Natural killer cell (primary cell): Measurements from ENCODE around the gene LIMD2. TPM values are rescaled to one million over a fixed set of nuclear protein-coding genes. Genes with fewer than 3 reads are reported as not detected.
A peak's percentile ranks its signal among the peaks of the same experiment; 100 is the strongest.

ENCODE experiments used
- ATAC-seq, 3 donors: fragments of 150-1000 bp in 2 of 3; fragments of 200-7000 bp in 1 of 3; cut with Tn5 transposase; 1 replicate in 1 of 3; 2 replicates in 2 of 3; pipeline ENCODE4 v1.10.0; 2021; ENCODE audit warnings: mild to moderate bottlenecking in 2 of 3, moderate library complexity in 2 of 3
- DNase-seq, 2 donors: peaks; one replicate each; pipeline versions ENCODE4 v3.0.0 to v3.0.0-alpha.2; 2013 to 2021; ENCODE audit warnings: mixed read lengths in 1 of 2
- H3K27ac ChIP-seq: one replicate; pipeline ENCODE4 v1.5.1; 2013; ENCODE audit warnings: mild to moderate bottlenecking, low read length
- H3K27me3 ChIP-seq: one replicate; pipeline ENCODE4 v1.6.1; 2013; ENCODE audit warnings: low read length; ENCODE audit not compliant: control insufficient read depth, insufficient read depth
- H3K36me3 ChIP-seq: one replicate; pipeline ENCODE4 v1.6.1; 2013; ENCODE audit warnings: low read length; ENCODE audit not compliant: control insufficient read depth, insufficient read depth
- H3K4me1 ChIP-seq: one replicate; pipeline ENCODE4 v1.6.1; 2013; ENCODE audit warnings: low read length; ENCODE audit not compliant: control insufficient read depth, insufficient read depth
- H3K4me3 ChIP-seq: one replicate; pipeline ENCODE4 v1.5.1; 2013; ENCODE audit warnings: low read length
- H3K9me3 ChIP-seq: one replicate; pipeline ENCODE4 v1.6.1; 2013; ENCODE audit warnings: low read length; ENCODE audit not compliant: control insufficient read depth, insufficient read depth
- H3K27ac Mint-ChIP-seq, 2 donors: one replicate each; pipeline ENCODE4 v1.8.0; 2022; ENCODE audit warnings: mild to moderate bottlenecking in 2 of 2, mixed read lengths in 2 of 2, moderate library complexity in 1 of 2
- H3K27me3 Mint-ChIP-seq, 2 donors: one replicate each; pipeline ENCODE4 v1.8.0; 2022; ENCODE audit warnings: low read depth in 2 of 2, mixed read lengths in 2 of 2
- H3K36me3 Mint-ChIP-seq: one replicate; pipeline ENCODE4 v1.8.0; 2022; ENCODE audit warnings: mixed read lengths
- H3K4me1 Mint-ChIP-seq, 2 donors: one replicate each; pipeline ENCODE4 v1.8.0; 2022; ENCODE audit warnings: mixed read lengths in 2 of 2
- H3K4me3 Mint-ChIP-seq: one replicate; pipeline ENCODE4 v1.8.0; 2022; ENCODE audit warnings: mild to moderate bottlenecking, moderate library complexity, mixed read lengths
- H3K9me3 Mint-ChIP-seq, 2 donors: one replicate each; pipeline ENCODE4 v1.8.0; 2022; ENCODE audit warnings: mixed read lengths in 2 of 2
- CTCF ChIP-seq: fragments of 200-600 bp; IDR thresholded peaks from one replicate; pipeline ENCODE4 v1.8.0; 2022; ENCODE audit warnings: antibody characterized with exemption
- WGBS: methylation state at CpG from one replicate; pipeline ENCODE4 v1.1.7; 2013; ENCODE audit warnings: missing lambda C conversion rate; ENCODE audit not compliant: insufficient coverage; 5-methylcytosine and 5-hydroxymethylcytosine counted together
- intact Hi-C: fragments of 100-400 bp; cut with micrococcal nuclease; formaldehyde crosslinking; loops from one replicate; pipeline ENCODE4 v1.14.2; 2022
- total RNA-seq, 4 donors: library from RNA; stranded (reverse); fragments of 120-200 nt in 1 of 4; gene quantifications; one replicate each; pipeline versions ENCODE4 v1.2.3 to v1.2.4, GENCODE V29; 2013 to 2022

The LIMD2 gene
- total RNA-seq, 3 donors from 2014 or later (not counting 1 experiment from before 2014, with no cell fraction given) = 513 to 546 (median 524) TPM

GRCh38 chr17:63705657-63706056, 5.7 kb upstream of the LIMD2 start:
- no peak for TF ChIP-seq CTCF
- intact Hi-C loops = loop anchor here (5.0 kb wide), 1 partner anchor 278 kb away; no protein-coding TSS in a partner anchor
- no peaks in the 10 kb centered on the region for H3K9me3 Mint-ChIP-seq
- H3K36me3 Mint-ChIP-seq = no peaks in the 10 kb centered on the region
- H3K4me1 ChIP-seq = peaks cover 94% of the 10 kb centered on the region
- peaks cover 78 to 80% of the 10 kb centered on the region in 2 donors for H3K4me1 Mint-ChIP-seq
- H3K36me3 ChIP-seq = peaks cover 15% of the 10 kb centered on the region
- DNase-seq (peak in 1 of 2 donors; percentile 48), ATAC-seq (no peak)
- H3K9me3 ChIP-seq = no peaks in the 10 kb centered on the region
- 9% methylated on average over 3 of the region's 3 CpGs for whole genome bisulfite sequencing
- no peaks in the 10 kb centered on the region for H3K27me3 Mint-ChIP-seq
- no peaks in the 10 kb centered on the region for H3K27me3 ChIP-seq
- H3K27ac Mint-ChIP-seq = peak overlapping the region; percentile 92 to 97
- peak overlapping the region; percentile 74 for H3K4me3 Mint-ChIP-seq
- H3K4me3 ChIP-seq = no peak overlapping the region
- peak overlapping the region; percentile 69 for H3K27ac ChIP-seq

- H3K9me3 Mint-ChIP-seq = no peaks in the 10 kb centered on the region
- 87% methylated on average over 9 of the region's 9 CpGs for WGBS
- ATAC-seq (no peak), DNase-seq (no peak)
- peak overlapping the region; percentile 45 for H3K4me3 Mint-ChIP-seq
- Histone ChIP-seq H3K27me3 (no peaks in the 10 kb centered on the region), H3K27ac (peak overlapping the region; percentile 69), H3K4me1 (peaks cover 87% of the 10 kb centered on the region), H3K4me3 (no peak overlapping the region), H3K36me3 (peaks cover 13% of the 10 kb centered on the region), H3K9me3 (no peaks in the 10 kb centered on the region)
- peak overlapping the region; percentile 92 to 97 for H3K27ac Mint-ChIP-seq
- intact Hi-C loops = loop anchor here (5.0 kb wide), 1 partner anchor 278 kb away; no protein-coding TSS in a partner anchor
- no peaks in the 10 kb centered on the region for H3K36me3 Mint-ChIP-seq
- peaks cover 71 to 73% of the 10 kb centered on the region in 2 donors for H3K4me1 Mint-ChIP-seq
- no peak for TF ChIP-seq CTCF
- H3K27me3 Mint-ChIP-seq = no peaks in the 10 kb centered on the region
Measured at GRCh38 chr17:63704836-63705235, 4.9 kb upstream of the LIMD2 start.

- intact Hi-C loops = no loop called here
- H3K27me3 ChIP-seq = no peaks in the 10 kb centered on the region
- 91% methylated on average over 10 of the region's 11 CpGs for WGBS
Measured at GRCh38 chr17:63704259-63704576, 4.3 kb upstream of the LIMD2 start.

More at GRCh38 chr17:63704259-63704576, 4.3 kb upstream of the LIMD2 start:
- no peak for TF ChIP-seq CTCF
- peaks cover 66% of the 10 kb centered on the region in 2 donors for H3K4me1 Mint-ChIP-seq
- no peaks in the 10 kb centered on the region for H3K36me3 Mint-ChIP-seq
- no peaks in the 10 kb centered on the region for H3K9me3 Mint-ChIP-seq
- no peak for DNase-seq
- H3K27ac Mint-ChIP-seq = peak overlapping the region; percentile 96 to 97
- H3K9me3 ChIP-seq = no peaks in the 10 kb centered on the region
- peak overlapping the region; percentile 86 for H3K27ac ChIP-seq
- ATAC-seq = no peak
- no peak overlapping the region for H3K4me3 Mint-ChIP-seq
- H3K4me3 ChIP-seq = no peak overlapping the region
- no peaks in the 10 kb centered on the region for H3K27me3 Mint-ChIP-seq
- H3K4me1 ChIP-seq = peaks cover 84% of the 10 kb centered on the region
- H3K36me3 ChIP-seq = peaks cover 10% of the 10 kb centered on the region
